SK-N-MC (cell line): ENCODE results near the gene GFOD2.
A peak's percentile ranks its signal among the peaks of the same experiment; 100 is the strongest.

Source experiments
- DNase-seq: peaks from one replicate; pipeline ENCODE4 v3.0.0-alpha.2; 2011; ENCODE audit warnings: low read depth, low spot score
- H3K27ac ChIP-seq: fragments of 200-600 bp; sonication (generic); 2 replicates; pipeline ENCODE4 v1.5.1; 2016; ENCODE audit warnings: mixed run types
- H3K36me3 ChIP-seq: fragments of 200-600 bp; sonication (generic); 2 replicates; pipeline ENCODE4 v1.6.1; 2017; ENCODE audit warnings: antibody characterized with exemption, low read length, mixed read lengths; ENCODE audit not compliant: insufficient read depth
- H3K4me3 ChIP-seq: fragments of 200-600 bp; sonication (generic); 2 replicates; pipeline ENCODE4 v1.5.1; 2016
- H3K9ac ChIP-seq: fragments of 200-600 bp; sonication (generic); 2 replicates; pipeline ENCODE4 v1.8.0; 2017; ENCODE audit warnings: mixed run types, mixed read lengths; ENCODE audit not compliant: insufficient read length
- H3K9me3 ChIP-seq: fragments of 200-600 bp; sonication (generic); 2 replicates; pipeline ENCODE4 v1.6.1; 2017; ENCODE audit warnings: low read depth, mild to moderate bottlenecking, antibody characterized with exemption, low read length, moderate library complexity, mixed read lengths
- EZH2 ChIP-seq: fragments of 200-600 bp; sonication (generic); IDR thresholded peaks from one replicate; pipeline ENCODE4 v1.6.1; 2017; ENCODE audit warnings: antibody characterized with exemption
- FOXP2 ChIP-seq: optimal IDR thresholded peaks from 2 replicates; pipeline ENCODE3; 2011; ENCODE audit warnings: mild to moderate bottlenecking, moderate library complexity; ENCODE audit not compliant: insufficient read depth; ENCODE audit errors: extremely low read length, control extremely low read depth
- POLR2AphosphoS5 ChIP-seq: IDR thresholded peaks from 2 replicates; pipeline ENCODE4 v1.6.1; 2012; ENCODE audit warnings: mild to moderate bottlenecking, low read depth, low read length, borderline replicate concordance

The GFOD2 gene

DNA sequence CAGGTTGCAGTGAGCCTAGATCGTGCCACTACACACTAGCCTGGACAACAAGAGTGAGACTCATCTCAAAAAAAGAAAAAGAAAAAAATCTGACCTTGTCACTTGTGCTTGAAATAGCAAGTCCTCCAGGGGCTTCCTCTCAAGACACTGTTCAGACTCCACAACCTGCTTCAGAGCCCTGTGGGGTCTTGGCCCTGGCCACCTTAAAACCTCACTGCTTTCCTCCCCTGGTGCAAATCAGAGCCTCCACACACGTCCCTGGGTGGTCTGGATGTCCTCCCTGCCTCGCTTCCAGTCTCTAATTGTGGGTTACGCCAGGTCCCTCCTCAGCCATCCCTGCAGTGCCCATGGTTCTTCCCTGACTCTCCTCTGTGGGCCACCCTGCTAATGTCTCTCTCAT, 63.8 kb downstream of the GFOD2 start:
- Histone ChIP-seq H3K9me3 (no peaks in the 10 kb centered on the region), H3K36me3 (no peaks in the 10 kb centered on the region), H3K27ac (no peak overlapping the region), H3K4me3 (no peak overlapping the region), H3K9ac (no peak overlapping the region)
- no peak for DNase-seq
- TF ChIP-seq EZH2 = no peak
- no peak for TF ChIP-seq POLR2AphosphoS5
- TF ChIP-seq FOXP2 = no peak

DNA sequence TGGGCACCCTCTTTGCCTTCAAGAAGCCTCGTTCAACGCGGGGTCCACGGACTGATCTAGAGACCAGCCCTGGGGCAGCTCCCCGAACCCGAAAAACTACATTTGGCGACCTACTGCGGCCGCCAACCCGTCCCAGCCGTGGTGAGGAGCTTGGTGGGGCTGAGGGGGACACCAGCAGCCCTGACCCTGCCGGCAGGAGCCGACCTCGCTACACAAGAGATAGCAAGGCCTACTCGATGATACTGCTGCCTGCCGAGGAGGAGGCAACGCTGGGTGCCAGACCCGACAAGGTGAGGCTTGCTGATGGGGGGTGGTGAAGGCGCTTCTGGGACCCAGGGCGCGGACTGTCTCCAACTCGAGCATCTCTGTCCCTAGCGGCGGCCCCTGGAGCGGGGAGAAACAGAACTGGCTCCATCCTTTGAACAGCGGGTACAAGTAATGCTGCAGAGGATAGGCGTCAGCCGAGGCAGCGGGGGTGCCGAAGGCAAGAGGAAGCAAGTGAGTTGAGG, 64.7 kb downstream of the GFOD2 start:
- no peaks in the 10 kb centered on the region for H3K36me3 ChIP-seq
- no peak overlapping the region for H3K9ac ChIP-seq
- TF ChIP-seq EZH2 (no peak), POLR2AphosphoS5 (no peak), FOXP2 (no peak)

DNA sequence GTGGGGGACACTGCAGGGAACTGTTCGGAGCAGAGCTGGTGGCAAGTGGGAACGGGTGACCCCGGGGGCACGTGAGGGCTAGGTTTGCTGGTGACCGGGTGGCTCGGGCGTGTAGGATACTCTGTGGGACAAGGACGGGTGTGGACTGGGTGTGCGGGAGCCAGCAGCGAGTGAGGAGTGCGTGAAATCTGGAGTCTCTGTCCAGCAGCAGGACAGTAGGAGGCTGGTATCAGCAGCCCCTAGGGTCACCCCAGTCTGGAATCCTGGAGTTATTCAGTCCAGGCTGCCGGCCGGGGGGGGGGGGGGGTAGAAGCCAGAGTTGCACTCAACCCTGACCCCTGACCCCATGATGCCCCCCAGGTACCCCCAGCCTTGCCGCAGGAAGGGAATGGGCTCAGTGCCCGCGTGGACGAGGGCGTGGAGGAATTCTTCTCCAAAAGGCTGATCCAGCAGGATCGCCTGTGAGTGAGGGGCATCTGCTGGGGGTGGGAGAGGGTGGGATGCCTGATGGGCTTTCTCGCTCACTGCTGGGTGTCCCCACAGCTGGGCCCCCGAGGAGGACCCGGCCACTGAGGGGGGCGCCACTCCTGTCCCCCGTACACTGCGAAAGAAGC, 65.2 kb downstream of the GFOD2 start:
- Histone ChIP-seq H3K9me3 (no peaks in the 10 kb centered on the region), H3K4me3 (no peak overlapping the region), H3K27ac (no peak overlapping the region), H3K9ac (no peak overlapping the region), H3K36me3 (no peaks in the 10 kb centered on the region)
- TF ChIP-seq POLR2AphosphoS5 = no peak
- no peak for TF ChIP-seq FOXP2
- TF ChIP-seq EZH2 = no peak
- no peak for DNase-seq

More for the DNA sequence above, 64.7 kb downstream of the GFOD2 start:
- Histone ChIP-seq H3K27ac (no peak overlapping the region), H3K4me3 (no peak overlapping the region), H3K9me3 (no peaks in the 10 kb centered on the region)
- DNase-seq = no peak

DNA sequence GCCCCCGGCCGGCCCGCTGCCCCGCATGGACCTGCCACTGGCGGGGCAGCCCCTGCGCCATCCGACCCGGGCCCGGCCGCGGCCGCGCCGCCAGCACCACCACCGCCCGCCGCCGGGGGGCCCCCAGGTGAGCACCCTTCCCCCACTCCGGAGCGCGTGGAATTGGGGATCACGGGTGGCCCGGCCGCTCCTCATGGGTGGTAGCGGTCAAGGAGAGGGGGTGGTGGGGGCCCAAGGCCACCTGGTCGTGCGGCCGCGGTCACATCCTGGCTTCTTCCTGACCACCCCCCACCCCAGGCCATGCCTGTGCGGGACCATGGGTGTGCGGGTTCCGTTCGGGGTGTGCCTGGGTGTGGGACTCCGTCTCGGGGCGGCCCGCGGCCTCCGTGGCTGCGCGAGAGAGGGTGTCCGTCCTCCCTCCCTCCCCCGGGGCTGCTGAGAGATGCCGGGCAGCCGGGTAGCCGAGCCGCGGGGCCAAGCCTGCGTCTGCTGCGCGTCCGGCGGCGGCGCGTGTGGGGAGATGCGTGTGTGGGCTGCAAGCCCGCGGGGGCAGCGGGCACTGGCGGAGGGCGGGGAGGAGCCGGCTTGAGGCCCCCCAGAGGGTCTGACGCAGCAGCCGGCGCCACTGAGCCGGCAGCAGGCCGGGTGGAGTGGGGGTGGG, 65.9 kb downstream of the GFOD2 start:
- Histone ChIP-seq H3K9me3 (no peaks in the 10 kb centered on the region), H3K36me3 (no peaks in the 10 kb centered on the region), H3K4me3 (peak overlapping the region; percentile 67), H3K9ac (no peak overlapping the region), H3K27ac (no peak overlapping the region)
- no peak for TF ChIP-seq POLR2AphosphoS5
- no peak for TF ChIP-seq FOXP2
- TF ChIP-seq EZH2 = no peak
- DNase-seq = no peak

DNA sequence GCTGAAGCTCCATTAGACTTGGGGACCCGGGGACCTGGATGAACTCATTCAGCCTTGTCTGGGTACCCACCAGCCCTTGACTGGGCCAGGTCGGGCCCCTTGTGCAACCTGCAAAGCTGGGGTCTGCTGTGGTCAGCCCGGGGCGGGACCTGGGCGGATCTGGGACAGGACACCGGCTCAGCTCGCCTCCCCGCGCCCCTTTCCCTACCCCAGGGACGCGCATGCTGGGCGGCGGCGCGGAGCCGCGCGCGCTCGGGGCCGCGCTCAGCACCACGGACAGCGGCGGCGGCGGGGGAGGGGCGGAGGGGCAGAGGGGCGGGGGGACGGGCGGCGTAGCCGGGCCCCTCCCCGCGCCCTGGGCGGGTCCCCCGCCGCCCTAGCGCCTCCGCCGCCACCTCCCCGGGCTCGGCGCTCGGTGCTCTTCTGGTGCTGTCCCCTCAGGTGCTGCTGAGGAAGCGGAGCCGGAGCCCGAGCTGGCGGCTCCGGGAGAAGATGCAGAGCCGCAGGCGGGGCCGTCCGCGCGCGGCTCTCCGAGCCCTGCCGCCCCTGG, 66.5 kb downstream of the GFOD2 start:
- no peak for DNase-seq

DNA sequence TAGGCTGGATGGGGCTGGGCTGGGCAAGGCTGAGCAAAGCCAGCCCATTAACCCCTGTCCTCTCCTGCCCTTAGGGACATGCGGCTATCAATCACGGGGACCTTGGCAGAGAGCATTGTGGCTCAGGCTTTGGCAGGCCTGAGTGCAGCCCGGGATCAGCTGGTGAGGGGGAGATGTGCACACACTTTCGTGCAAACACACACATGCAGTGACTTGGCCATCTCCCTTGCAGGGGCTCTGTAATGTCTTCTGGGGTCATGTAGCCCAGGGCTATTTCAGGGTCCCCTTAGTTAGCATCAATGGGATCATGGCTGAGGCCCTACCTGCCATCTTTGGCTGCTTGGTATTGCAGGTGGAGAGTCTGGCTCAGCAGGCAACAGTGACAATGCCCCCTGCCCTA, 67.3 kb downstream of the GFOD2 start:
- Histone ChIP-seq H3K9ac (no peak overlapping the region), H3K27ac (no peak overlapping the region), H3K4me3 (no peak overlapping the region), H3K36me3 (no peaks in the 10 kb centered on the region), H3K9me3 (no peaks in the 10 kb centered on the region)
- DNase-seq = no peak
- no peak for TF ChIP-seq FOXP2
- no peak for TF ChIP-seq POLR2AphosphoS5
- no peak for TF ChIP-seq EZH2

More for the DNA sequence above, 66.5 kb downstream of the GFOD2 start:
- Histone ChIP-seq H3K4me3 (peak overlapping the region; percentile 67), H3K9me3 (no peaks in the 10 kb centered on the region), H3K9ac (no peak overlapping the region), H3K27ac (no peak overlapping the region), H3K36me3 (no peaks in the 10 kb centered on the region)
- TF ChIP-seq EZH2 (no peak), POLR2AphosphoS5 (no peak), FOXP2 (no peak)

DNA sequence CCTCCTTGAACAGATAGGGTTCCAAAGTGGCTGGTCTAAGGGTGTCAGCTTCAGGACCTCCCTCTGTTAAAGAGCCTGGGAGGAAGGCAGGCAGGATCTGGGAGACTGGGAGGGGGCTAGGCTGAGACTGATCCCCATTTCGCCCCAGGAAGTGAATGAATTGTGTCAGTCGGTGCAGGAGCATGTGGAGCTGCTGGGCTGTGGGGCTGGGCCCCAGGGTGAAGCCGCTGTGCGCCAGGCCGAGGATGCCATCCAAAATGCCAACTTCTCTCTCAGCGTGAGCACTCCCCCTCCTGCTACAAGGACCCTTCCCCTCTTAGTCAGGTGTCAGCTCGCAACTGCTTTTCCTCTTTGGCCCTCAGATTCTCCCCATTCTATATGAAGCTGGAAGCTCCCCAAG, 68.1 kb downstream of the GFOD2 start:
- Histone ChIP-seq H3K9me3 (no peaks in the 10 kb centered on the region), H3K9ac (no peak overlapping the region), H3K36me3 (no peaks in the 10 kb centered on the region), H3K27ac (no peak overlapping the region), H3K4me3 (no peak overlapping the region)
- DNase-seq = no peak
- TF ChIP-seq FOXP2 (no peak), POLR2AphosphoS5 (no peak), EZH2 (no peak)

DNA sequence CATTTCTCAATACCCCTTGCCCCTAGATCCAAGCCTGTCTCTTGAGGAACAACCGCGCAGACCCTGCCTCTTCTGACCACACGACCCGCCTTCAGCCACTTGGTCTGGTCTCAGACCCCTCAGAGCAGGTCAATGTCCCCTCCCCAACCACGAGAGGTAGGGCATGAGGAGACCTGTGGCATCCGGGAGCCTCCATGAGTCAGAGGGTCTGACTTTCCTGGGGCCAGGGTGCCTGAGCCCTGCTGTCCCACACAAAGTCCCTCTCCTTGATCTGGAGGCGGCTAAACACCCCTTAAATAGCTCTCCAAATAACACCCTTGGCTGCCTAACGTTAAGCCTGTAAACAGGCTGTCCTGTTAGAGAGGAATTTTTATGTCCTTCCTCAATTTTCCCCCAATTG, 69.1 kb downstream of the GFOD2 start:
- Histone ChIP-seq H3K9me3 (no peaks in the 10 kb centered on the region), H3K9ac (no peak overlapping the region), H3K4me3 (no peak overlapping the region), H3K27ac (no peak overlapping the region), H3K36me3 (no peaks in the 10 kb centered on the region)
- DNase-seq = no peak
- no peak for TF ChIP-seq POLR2AphosphoS5
- no peak for TF ChIP-seq FOXP2
- TF ChIP-seq EZH2 = no peak
